Measurements from ENCODE around the gene INPPL1. TPM values are rescaled to one million over a fixed set of nuclear protein-coding genes. Genes with fewer than 3 reads are reported as not detected.

INPPL1 gene
- total RNA-seq, 1 experiment from 2014 or later, result 203 TPM

GRCh38 chr11:72283947-72284346 is 59.4 kb downstream of the INPPL1 start:
- intact Hi-C loops (cut with micrococcal nuclease; ENCODE audit: unreplicated experiment), result no loop called here
- peaks cover 4% of the 10 kb centered on the region for H3K9me3 Mint-ChIP-seq (ENCODE audit: low read depth, unreplicated experiment)
- peaks cover 22% of the 10 kb centered on the region for H3K27me3 Mint-ChIP-seq (ENCODE audit: unreplicated experiment)
- no peaks in the 10 kb centered on the region for H3K4me1 Mint-ChIP-seq (ENCODE audit: low read depth, unreplicated experiment)
- no TSS peak for BruUV-seq (replicated peaks)
- H3K4me3 Mint-ChIP-seq (ENCODE audit: low read depth, unreplicated experiment), result no peak overlapping the region
- no peak for DNase-seq
- TF ChIP-seq, protein P1, sequence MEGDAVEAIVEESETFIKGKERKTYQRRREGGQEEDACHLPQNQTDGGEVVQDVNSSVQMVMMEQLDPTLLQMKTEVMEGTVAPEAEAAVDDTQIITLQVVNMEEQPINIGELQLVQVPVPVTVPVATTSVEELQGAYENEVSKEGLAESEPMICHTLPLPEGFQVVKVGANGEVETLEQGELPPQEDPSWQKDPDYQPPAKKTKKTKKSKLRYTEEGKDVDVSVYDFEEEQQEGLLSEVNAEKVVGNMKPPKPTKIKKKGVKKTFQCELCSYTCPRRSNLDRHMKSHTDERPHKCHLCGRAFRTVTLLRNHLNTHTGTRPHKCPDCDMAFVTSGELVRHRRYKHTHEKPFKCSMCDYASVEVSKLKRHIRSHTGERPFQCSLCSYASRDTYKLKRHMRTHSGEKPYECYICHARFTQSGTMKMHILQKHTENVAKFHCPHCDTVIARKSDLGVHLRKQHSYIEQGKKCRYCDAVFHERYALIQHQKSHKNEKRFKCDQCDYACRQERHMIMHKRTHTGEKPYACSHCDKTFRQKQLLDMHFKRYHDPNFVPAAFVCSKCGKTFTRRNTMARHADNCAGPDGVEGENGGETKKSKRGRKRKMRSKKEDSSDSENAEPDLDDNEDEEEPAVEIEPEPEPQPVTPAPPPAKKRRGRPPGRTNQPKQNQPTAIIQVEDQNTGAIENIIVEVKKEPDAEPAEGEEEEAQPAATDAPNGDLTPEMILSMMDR (IDR thresholded peaks at IDR 0.05; ENCODE audit: unreplicated experiment), result no peak
- CTCF ChIA-PET, result no interaction called here
- H3K27ac Mint-ChIP-seq (ENCODE audit: unreplicated experiment), result no peak overlapping the region
- H3K36me3 Mint-ChIP-seq (ENCODE audit: insufficient read depth, unreplicated experiment), result no peaks in the 10 kb centered on the region

- Mint-ChIP-seq H3K4me3 (ENCODE audit: low read depth, unreplicated experiment) (no peak overlapping the region), H3K4me1 (ENCODE audit: low read depth, unreplicated experiment) (no peaks in the 10 kb centered on the region), H3K9me3 (ENCODE audit: low read depth, unreplicated experiment) (no peaks in the 10 kb centered on the region), H3K36me3 (ENCODE audit: insufficient read depth, unreplicated experiment) (no peaks in the 10 kb centered on the region), H3K27ac (ENCODE audit: unreplicated experiment) (no peak overlapping the region), H3K27me3 (ENCODE audit: unreplicated experiment) (peaks cover 22% of the 10 kb centered on the region)
- intact Hi-C loops (cut with micrococcal nuclease; ENCODE audit: unreplicated experiment), result no loop called here
- TF ChIP-seq, protein P1 (IDR thresholded peaks at IDR 0.05; ENCODE audit: unreplicated experiment), result no peak
- CTCF ChIA-PET, result no interaction called here
- no peak for DNase-seq
- no TSS peak for BruUV-seq (replicated peaks)
Observed at GRCh38 chr11:72287293-72287692, 62.7 kb downstream of the INPPL1 start.

Other genes with a start within 250 kb of the INPPL1 start
- 12.4 and 13.2 TPM in 2 replicates for gene IL18BP, start 225.9 kb upstream of the INPPL1 start, total RNA-seq (2022)
- gene NUMA1, start 144.2 kb upstream of the INPPL1 start, total RNA-seq (2022), result 140 and 146 TPM in 2 replicates
- gene LRRC51, start 143.9 kb upstream of the INPPL1 start, total RNA-seq (2022), result 8.5 and 11.0 TPM in 2 replicates
- 67.1 and 73.5 TPM in 2 replicates for gene LAMTOR1, start 121.5 kb upstream of the INPPL1 start, total RNA-seq (2022)
- gene TOMT, start 118.8 kb upstream of the INPPL1 start, total RNA-seq (2022), result not detected in 2 replicates
- 25.8 and 29.4 TPM in 2 replicates for gene ANAPC15, start 112.1 kb upstream of the INPPL1 start, total RNA-seq (2022)
- not detected in 2 replicates for gene FOLR3, start 89.0 kb upstream of the INPPL1 start, total RNA-seq (2022)
- 2.6 and 2.7 TPM in 2 replicates for gene FOLR1, start 32.6 kb upstream of the INPPL1 start, total RNA-seq (2022)
- gene FOLR2, start 8.0 kb upstream of the INPPL1 start, total RNA-seq (2022), result not detected in 2 replicates
- gene PHOX2A, start 19.4 kb downstream of the INPPL1 start, total RNA-seq (2022), result not detected in 2 replicates
- 24.7 and 24.8 TPM in 2 replicates for gene CLPB, start 209.8 kb downstream of the INPPL1 start, total RNA-seq (2022)